Measurements from ENCODE around the gene OIP5. TPM values are rescaled to one million over a fixed set of nuclear protein-coding genes. Genes with fewer than 3 reads are reported as not detected.
"Not testable (repeated sequence)": the region's sequence is repeated elsewhere in the genome, so short reads cannot be mapped to it uniquely, and the experiment has no call there.

The OIP5 gene
- total RNA-seq, 4 donors from 2014 or later = 0.76 to 1.9 (median 1.5) TPM

DNA sequence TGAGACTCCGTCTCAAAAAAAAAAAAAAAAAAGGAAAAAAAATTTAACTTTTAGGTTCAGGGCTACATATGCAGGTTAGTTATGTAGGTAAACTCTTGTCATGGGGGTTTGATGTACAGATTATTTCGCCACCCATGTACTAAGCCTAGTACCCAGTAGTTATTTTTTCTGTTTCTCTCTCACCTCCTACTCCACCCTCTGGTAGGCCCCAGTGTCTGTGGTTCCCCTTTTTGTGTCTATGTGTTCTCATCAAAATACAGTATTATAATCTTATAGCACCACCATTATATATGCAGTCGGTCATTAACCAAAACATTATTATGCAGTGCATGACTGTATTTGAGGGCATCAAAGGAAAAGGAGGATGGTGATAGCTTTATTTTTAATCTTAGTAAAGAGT is 54.1 kb downstream of the OIP5 start:
- no peak for TF ChIP-seq POLR2A (IDR thresholded peaks at IDR 0.05)
- TF ChIP-seq, protein P1, sequence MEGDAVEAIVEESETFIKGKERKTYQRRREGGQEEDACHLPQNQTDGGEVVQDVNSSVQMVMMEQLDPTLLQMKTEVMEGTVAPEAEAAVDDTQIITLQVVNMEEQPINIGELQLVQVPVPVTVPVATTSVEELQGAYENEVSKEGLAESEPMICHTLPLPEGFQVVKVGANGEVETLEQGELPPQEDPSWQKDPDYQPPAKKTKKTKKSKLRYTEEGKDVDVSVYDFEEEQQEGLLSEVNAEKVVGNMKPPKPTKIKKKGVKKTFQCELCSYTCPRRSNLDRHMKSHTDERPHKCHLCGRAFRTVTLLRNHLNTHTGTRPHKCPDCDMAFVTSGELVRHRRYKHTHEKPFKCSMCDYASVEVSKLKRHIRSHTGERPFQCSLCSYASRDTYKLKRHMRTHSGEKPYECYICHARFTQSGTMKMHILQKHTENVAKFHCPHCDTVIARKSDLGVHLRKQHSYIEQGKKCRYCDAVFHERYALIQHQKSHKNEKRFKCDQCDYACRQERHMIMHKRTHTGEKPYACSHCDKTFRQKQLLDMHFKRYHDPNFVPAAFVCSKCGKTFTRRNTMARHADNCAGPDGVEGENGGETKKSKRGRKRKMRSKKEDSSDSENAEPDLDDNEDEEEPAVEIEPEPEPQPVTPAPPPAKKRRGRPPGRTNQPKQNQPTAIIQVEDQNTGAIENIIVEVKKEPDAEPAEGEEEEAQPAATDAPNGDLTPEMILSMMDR (IDR thresholded peaks at IDR 0.05) = no peak
- intact Hi-C loops (cut with DNase I; ENCODE audit: low total_unique reads) = no loop called here
- 96 to 98% methylated on average over 3 of the region's 3 CpGs for WGBS, 2 donors
- DNase-seq (ENCODE audit: low spot score in 2 of 2) = no peak
- no peak overlapping the region for H3K4me3 ChIP-seq (ENCODE audit: low read depth, poor library complexity, severe bottlenecking)

DNA sequence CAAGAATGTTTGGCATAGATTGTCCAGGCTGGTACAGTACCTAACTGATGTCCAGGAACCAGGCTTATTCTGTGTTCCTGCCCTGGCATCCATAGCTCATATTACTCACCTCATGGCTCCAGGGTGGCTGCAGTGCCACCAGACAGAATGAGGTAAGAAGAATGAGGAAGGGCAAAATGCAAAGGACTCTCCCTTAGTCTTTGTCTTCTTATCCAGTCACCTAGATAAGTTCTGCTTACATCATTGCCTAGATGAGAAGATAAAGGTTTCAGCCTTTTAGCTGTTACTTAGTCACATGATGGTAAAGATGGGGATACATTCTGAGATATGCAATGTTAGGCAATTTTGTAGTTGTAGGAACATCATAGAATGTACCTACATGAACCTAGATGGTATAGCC is 55.6 kb downstream of the OIP5 start:
- no peak overlapping the region for H3K4me3 ChIP-seq (ENCODE audit: low read depth, poor library complexity, severe bottlenecking)
- intact Hi-C loops (cut with DNase I; ENCODE audit: low total_unique reads) = no loop called here
- DNase-seq (ENCODE audit: low spot score in 2 of 2) = no peak
- TF ChIP-seq, protein P1 (IDR thresholded peaks at IDR 0.05) = no peak
- no peak for TF ChIP-seq POLR2A (IDR thresholded peaks at IDR 0.05)

DNA sequence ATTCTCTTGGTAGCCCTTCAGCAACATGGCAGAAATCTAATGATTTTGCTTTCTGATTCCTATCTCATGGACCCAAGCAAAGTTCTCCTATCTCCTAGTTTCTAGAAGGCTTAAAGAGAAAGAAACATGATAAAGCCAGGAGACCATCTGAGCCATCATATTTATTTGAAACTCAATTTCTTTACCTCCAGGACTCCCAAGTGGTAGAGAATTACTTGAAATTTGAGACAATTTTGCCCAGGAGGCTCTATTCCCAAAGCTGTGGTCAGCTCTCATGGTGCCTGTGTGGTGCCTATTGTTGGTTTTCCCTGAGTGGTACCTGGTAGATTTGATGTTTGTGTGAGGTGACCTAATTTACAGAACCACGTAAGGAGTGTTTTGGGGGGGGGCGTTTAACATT is 62.5 kb downstream of the OIP5 start:
- no peak overlapping the region for H3K4me3 ChIP-seq (ENCODE audit: low read depth, poor library complexity, severe bottlenecking)
- no peak for TF ChIP-seq POLR2A (IDR thresholded peaks at IDR 0.05)
- TF ChIP-seq, protein P1 (IDR thresholded peaks at IDR 0.05) = no peak
- DNase-seq (ENCODE audit: low spot score in 2 of 2) = peak in 1 of 2 donors; percentile 10
- intact Hi-C loops (cut with DNase I; ENCODE audit: low total_unique reads) = no loop called here
- WGBS, 2 donors = 93 to 97% methylated on average over 2 of the region's 2 CpGs

DNA sequence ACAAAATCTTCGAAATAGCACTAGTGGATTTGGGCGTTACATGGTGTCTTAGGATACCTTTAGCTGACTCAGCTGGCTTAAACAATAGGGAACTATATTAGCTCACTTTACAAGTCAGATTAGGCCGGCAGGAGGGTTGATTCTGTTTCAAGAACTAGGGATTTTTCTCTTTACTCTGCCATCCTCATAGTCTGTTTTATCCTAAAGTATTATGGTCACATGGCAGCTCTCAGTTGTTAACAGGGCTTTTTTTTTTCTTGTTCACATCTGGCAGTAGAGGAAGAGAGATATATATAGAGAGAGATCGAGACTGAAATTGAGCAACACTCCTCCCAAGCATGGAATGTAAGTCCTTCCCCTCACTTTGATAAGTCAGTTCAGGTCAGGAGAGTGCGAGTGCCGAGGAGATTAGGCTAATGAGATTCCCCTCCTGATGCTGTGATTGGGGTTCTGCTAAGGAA is 68.5 kb downstream of the OIP5 start:
- peak in 1 of 2 donors; percentile 15 for DNase-seq (ENCODE audit: low spot score in 2 of 2)
- TF ChIP-seq, protein P1 (IDR thresholded peaks at IDR 0.05) = no peak
- TF ChIP-seq POLR2A (IDR thresholded peaks at IDR 0.05) = no peak
- intact Hi-C loops (cut with DNase I; ENCODE audit: low total_unique reads) = no loop called here
- H3K4me3 ChIP-seq (ENCODE audit: low read depth, poor library complexity, severe bottlenecking) = no peak overlapping the region
- WGBS, 2 donors = 50 to 58% methylated on average over 6 of the region's 6 CpGs

DNA sequence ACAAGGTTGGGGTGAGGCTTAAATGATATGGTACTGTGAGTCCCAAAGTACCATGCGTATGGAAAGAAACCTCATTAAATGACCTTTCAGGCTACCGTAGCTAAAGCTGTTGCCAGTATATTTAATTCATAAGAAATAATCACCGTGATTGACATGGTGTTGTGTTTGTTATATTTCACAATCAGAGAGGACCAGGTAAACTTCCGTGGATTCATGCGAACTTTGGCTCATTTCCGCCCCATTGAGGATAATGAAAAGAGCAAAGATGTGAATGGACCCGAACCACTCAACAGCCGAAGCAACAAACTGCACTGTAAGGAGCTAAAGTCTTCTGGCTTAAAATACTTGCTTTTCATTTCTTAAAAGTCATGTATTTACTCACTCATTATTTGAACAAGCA is 69.8 kb downstream of the OIP5 start:
- TF ChIP-seq POLR2A (IDR thresholded peaks at IDR 0.05) = no peak
- TF ChIP-seq, protein P1 (IDR thresholded peaks at IDR 0.05) = no peak
- intact Hi-C loops (cut with DNase I; ENCODE audit: low total_unique reads) = no loop called here
- WGBS, 2 donors = 97% methylated on average over 8 of the region's 8 CpGs
- no peak for DNase-seq (ENCODE audit: low spot score in 2 of 2)
- H3K4me3 ChIP-seq (ENCODE audit: low read depth, poor library complexity, severe bottlenecking) = no peak overlapping the region

DNA sequence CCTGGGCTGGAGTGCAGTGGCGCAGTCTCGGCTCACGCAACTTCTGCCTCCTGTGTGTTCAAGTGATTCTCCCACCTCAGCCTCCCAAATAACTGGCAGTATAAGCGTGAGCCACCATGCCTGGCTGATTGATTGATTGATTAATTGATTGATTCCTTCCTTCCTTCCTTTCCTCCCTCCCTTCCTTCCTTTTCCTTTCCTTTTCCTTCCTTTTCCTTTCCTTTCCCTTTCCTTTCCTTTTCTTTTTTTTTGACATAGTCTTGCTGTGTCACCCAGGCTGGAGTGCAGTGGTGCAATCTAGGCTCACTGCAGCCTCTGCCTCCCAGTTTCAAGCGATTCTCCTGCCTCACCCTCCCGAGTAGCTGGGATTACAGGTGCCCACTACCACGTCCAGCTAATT is 71.5 kb downstream of the OIP5 start:
- H3K4me3 ChIP-seq (ENCODE audit: low read depth, poor library complexity, severe bottlenecking); intact Hi-C loops (cut with DNase I; ENCODE audit: low total_unique reads): not testable (repeated sequence)
- peak in 1 of 2 donors; percentile 50 for DNase-seq (ENCODE audit: low spot score in 2 of 2)
- WGBS, 2 donors = 98% methylated on average over 7 of the region's 7 CpGs
